Neuronal stem cell (in vitro differentiated cells): ENCODE measurements around the gene PADI6.

ENCODE experiments used
- DNase-seq: peaks from one replicate; pipeline ENCODE4 v3.0.0-alpha.2; 2013; ENCODE audit warnings: low spot score
- H2AFZ ChIP-seq: one replicate; pipeline ENCODE4 v1.6.1; 2013; ENCODE audit warnings: mild to moderate bottlenecking, low read length, inconsistent platforms
- H2AK5ac ChIP-seq: 2 replicates; pipeline ENCODE4 v1.6.1; 2013; ENCODE audit warnings: low read depth, mild to moderate bottlenecking, inconsistent platforms, low read length, moderate library complexity, mixed read lengths
- H2BK120ac ChIP-seq: 2 replicates; pipeline ENCODE4 v1.6.1; 2013; ENCODE audit warnings: low read depth, mild to moderate bottlenecking, inconsistent platforms, low read length, moderate library complexity, mixed read lengths
- H2BK12ac ChIP-seq: one replicate; pipeline ENCODE4 v1.6.1; 2013; ENCODE audit warnings: low read length, inconsistent platforms
- H2BK15ac ChIP-seq: 2 replicates; pipeline ENCODE4 v1.6.1; 2013; ENCODE audit warnings: mild to moderate bottlenecking, low read length, inconsistent platforms, mixed read lengths
- H2BK5ac ChIP-seq: one replicate; pipeline ENCODE4 v1.6.1; 2013; ENCODE audit warnings: inconsistent platforms, mild to moderate bottlenecking, low read length, moderate library complexity
- H3K14ac ChIP-seq: one replicate; pipeline ENCODE4 v1.6.1; 2013; ENCODE audit warnings: low read length, inconsistent platforms
- H3K18ac ChIP-seq: 2 replicates; pipeline ENCODE4 v1.6.1; 2013; ENCODE audit warnings: low read length, inconsistent platforms
- H3K23ac ChIP-seq: 2 replicates; pipeline ENCODE4 v1.6.1; 2013; ENCODE audit warnings: low read depth, mild to moderate bottlenecking, mixed read lengths, low read length, inconsistent platforms; ENCODE audit not compliant: poor library complexity
- H3K27ac ChIP-seq: replicated peaks from 3 replicates; pipeline ENCODE4 v1.5.1; 2013; ENCODE audit warnings: low read length, inconsistent platforms
- H3K27me3 ChIP-seq, 3 experiments: 2 replicates each; pipeline ENCODE4 v1.6.1; 2013; ENCODE audit warnings: low read length in 3 of 3, mild to moderate bottlenecking in 2 of 3, inconsistent platforms in 1 of 3, low read depth in 1 of 3, mixed read lengths in 1 of 3, moderate library complexity in 1 of 3; ENCODE audit not compliant: control insufficient read depth in 3 of 3, insufficient read depth in 3 of 3
- H3K36me3 ChIP-seq, 2 donors: replicated peaks in 1 of 2; 2 replicates each; pipeline ENCODE4 v1.6.1; 2013; ENCODE audit warnings: low read length in 2 of 2; ENCODE audit not compliant: control insufficient read depth in 2 of 2, insufficient read depth in 2 of 2
- H3K4ac ChIP-seq: 2 replicates; pipeline ENCODE4 v1.6.1; 2013; ENCODE audit warnings: inconsistent platforms, mild to moderate bottlenecking, low read length, moderate library complexity
- H3K4me1 ChIP-seq, 2 donors: 1 replicate in 1 of 2; 2 replicates in 1 of 2; pipeline ENCODE4 v1.6.1; 2013; ENCODE audit warnings: low read length in 2 of 2, low read depth in 1 of 2; ENCODE audit not compliant: control insufficient read depth in 2 of 2, insufficient read depth in 1 of 2
- H3K4me2 ChIP-seq: one replicate; pipeline ENCODE4 v1.6.1; 2013; ENCODE audit warnings: mild to moderate bottlenecking, low read length, inconsistent platforms; ENCODE audit not compliant: insufficient read depth, poor library complexity, severe bottlenecking
- H3K4me3 ChIP-seq, 2 donors: 2 replicates each; pipeline ENCODE4 v1.5.1; 2013; ENCODE audit warnings: low read length in 2 of 2, mild to moderate bottlenecking in 2 of 2, inconsistent platforms in 1 of 2, moderate library complexity in 1 of 2
- H3K79me1 ChIP-seq: one replicate; pipeline ENCODE4 v1.6.1; 2013; ENCODE audit warnings: low read depth, mild to moderate bottlenecking, inconsistent platforms, low read length, moderate library complexity
- H3K9ac ChIP-seq: one replicate; pipeline ENCODE4 v1.6.1; 2013; ENCODE audit warnings: mild to moderate bottlenecking, low read depth, low read length, inconsistent platforms; ENCODE audit not compliant: poor library complexity
- H3K9me3 ChIP-seq, 2 donors: replicated peaks in 1 of 2; 2 replicates each; pipeline versions ENCODE3 to v1.6.1; 2013; ENCODE audit warnings: low read length in 2 of 2, mild to moderate bottlenecking in 2 of 2, inconsistent platforms in 1 of 2, low read depth in 1 of 2, mixed read lengths in 1 of 2, moderate library complexity in 1 of 2; ENCODE audit not compliant: control insufficient read depth in 2 of 2, insufficient read depth in 1 of 2
- H4K8ac ChIP-seq: one replicate; pipeline ENCODE4 v1.6.1; 2013; ENCODE audit warnings: low read depth, mild to moderate bottlenecking, inconsistent platforms, low read length, moderate library complexity
- H4K91ac ChIP-seq: one replicate; pipeline ENCODE4 v1.6.1; 2013; ENCODE audit warnings: low read length, low read depth, mild to moderate bottlenecking, inconsistent platforms; ENCODE audit not compliant: poor library complexity
- WGBS, 2 donors: extraction: QIAGEN DNeasy Blood & Tissue Kit; methylation state at CpG; one replicate each; pipeline ENCODE4 v1.1.7; 2013; ENCODE audit warnings: missing lambda C conversion rate in 2 of 2, mixed read lengths in 1 of 2; ENCODE audit not compliant: insufficient read length in 2 of 2, insufficient replicate concordance in 1 of 2; ENCODE audit errors: extremely low coverage in 2 of 2; 5-methylcytosine and 5-hydroxymethylcytosine counted together

Gene PADI6

GRCh38 chr1:17404034-17404684 lies 32.2 kb downstream of the PADI6 start:
- Histone ChIP-seq H3K27ac (peak overlapping the region; percentile 22), H2BK15ac (no peak overlapping the region), H3K9ac (peak overlapping the region; percentile 30), H2BK12ac (no peak overlapping the region), H4K8ac (no peak overlapping the region), H4K91ac (no peak overlapping the region), H2BK5ac (peak overlapping the region; percentile 24), H3K9me3 (no peaks in the 10 kb centered on the region), H3K14ac (no peak overlapping the region), H3K36me3 (peaks cover 19 to 32% of the 10 kb centered on the region in 2 donors), H3K18ac (peak overlapping the region; percentile 81), H3K4me3 (no peak overlapping the region), H3K23ac (no peak overlapping the region), H3K4me1 (peaks cover 6 to 24% of the 10 kb centered on the region in 2 donors), H3K4me2 (no peak overlapping the region), H2BK120ac (no peak overlapping the region), H3K79me1 (peaks cover 3% of the 10 kb centered on the region), H3K4ac (no peak overlapping the region), H2AK5ac (no peak overlapping the region), H2AFZ (no peak overlapping the region), H3K27me3 (no peaks in the 10 kb centered on the region)
- no peak for DNase-seq
- no CpG with 5 or more reads among the region's 15 CpGs for WGBS, 2 donors

DNA sequence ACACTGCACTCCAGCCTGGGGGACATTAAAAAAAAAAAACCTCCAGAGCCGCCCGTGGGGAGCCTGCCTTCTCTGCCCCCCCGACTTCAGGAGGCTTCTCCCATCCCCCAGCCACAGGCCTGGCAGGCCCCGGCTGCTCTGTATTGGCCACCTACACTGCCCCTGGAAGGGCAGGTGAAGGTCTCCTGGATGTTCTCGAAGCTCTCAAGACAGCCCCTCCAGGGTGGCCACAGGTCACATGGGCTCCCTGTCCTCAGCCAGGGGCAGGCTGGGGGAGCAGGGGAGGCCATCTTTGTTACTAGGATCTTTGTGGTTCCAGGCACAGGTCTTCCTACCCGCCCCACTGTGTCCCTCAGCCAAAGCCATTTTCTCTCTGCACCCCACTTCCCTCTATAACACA lies 32.8 kb downstream of the PADI6 start:
- Histone ChIP-seq H3K4me1 (peaks cover 6 to 24% of the 10 kb centered on the region in 2 donors), H3K27ac (no peak overlapping the region), H3K4me2 (no peak overlapping the region), H2BK12ac (no peak overlapping the region), H3K27me3 (no peaks in the 10 kb centered on the region), H3K4me3 (no peak overlapping the region), H3K79me1 (peaks cover 3% of the 10 kb centered on the region), H2AK5ac (no peak overlapping the region), H2BK120ac (no peak overlapping the region), H2BK15ac (no peak overlapping the region), H2BK5ac (no peak overlapping the region), H2AFZ (no peak overlapping the region), H3K9ac (no peak overlapping the region), H3K36me3 (peaks cover 25 to 39% of the 10 kb centered on the region in 2 donors), H4K91ac (no peak overlapping the region), H3K18ac (peak overlapping the region; percentile 76), H3K23ac (no peak overlapping the region), H3K4ac (no peak overlapping the region), H4K8ac (no peak overlapping the region), H3K14ac (no peak overlapping the region), H3K9me3 (no peaks in the 10 kb centered on the region)
- no peak for DNase-seq
- no CpG with 5 or more reads among the region's 6 CpGs for WGBS, 2 donors

GRCh38 chr1:17405898-17406759 lies 34.1 kb downstream of the PADI6 start:
- peak overlapping the region; percentile 75 for H2BK5ac ChIP-seq
- no peak overlapping the region for H2AK5ac ChIP-seq
- no peaks in the 10 kb centered on the region for H3K9me3 ChIP-seq
- no peak overlapping the region for H2AFZ ChIP-seq
- peak overlapping the region; percentile 41 for H3K14ac ChIP-seq
- H4K8ac ChIP-seq = peak overlapping the region; percentile 52
- peaks cover 0 to 17% of the 10 kb centered on the region in 2 donors for H3K4me1 ChIP-seq
- WGBS, 2 donors = no CpG with 5 or more reads among the region's 15 CpGs
- H3K18ac ChIP-seq = peak overlapping the region; percentile 87
- no peak overlapping the region for H4K91ac ChIP-seq
- H3K4me3 ChIP-seq = no peak overlapping the region
- H3K36me3 ChIP-seq = peaks cover 37 to 52% of the 10 kb centered on the region in 2 donors
- H2BK12ac ChIP-seq = peak overlapping the region; percentile 2
- peak overlapping the region; percentile 85 for H3K4ac ChIP-seq
- H3K79me1 ChIP-seq = peaks cover 3% of the 10 kb centered on the region
- H3K23ac ChIP-seq = peak overlapping the region; percentile 94
- no peak overlapping the region for H2BK15ac ChIP-seq
- H3K27me3 ChIP-seq = no peaks in the 10 kb centered on the region
- H2BK120ac ChIP-seq = no peak overlapping the region
- H3K4me2 ChIP-seq = no peak overlapping the region
- H3K9ac ChIP-seq = no peak overlapping the region
- peak; percentile 72 for DNase-seq
- H3K27ac ChIP-seq = no peak overlapping the region
